NOMO-1 treated with DMSO at 0.1 percent for 48 hours (cell line): ENCODE results near the gene ENPP6.

Experiments
- DNase-seq: peaks from one replicate; lab custom pipeline; 2025; ENCODE audit not compliant: unreplicated experiment; lab: John Stamatoyannopoulos, UW

The ENPP6 gene

GRCh38 chr4:184192933-184193332, 24.7 kb downstream of the ENPP6 start:
- no peak for DNase-seq

GRCh38 chr4:184191267-184191666, 26.4 kb downstream of the ENPP6 start:
- DNase-seq, result no peak

- no peak for DNase-seq
These were observed 27.0 kb downstream of the ENPP6 start for GRCh38 chr4:184190711-184191110.

GRCh38 chr4:184189966-184190365, 27.7 kb downstream of the ENPP6 start:
- DNase-seq, result no peak

- DNase-seq, result no peak
These were observed 29.0 kb downstream of the ENPP6 start for GRCh38 chr4:184188443-184189400.

- DNase-seq, result no peak
These were observed 40.4 kb downstream of the ENPP6 start for GRCh38 chr4:184177271-184177670.

GRCh38 chr4:184174571-184175488, 42.8 kb downstream of the ENPP6 start:
- DNase-seq, result no peak

- DNase-seq, result no peak
These were observed 46.7 kb downstream of the ENPP6 start for GRCh38 chr4:184171011-184171410.

- DNase-seq, result no peak
These were observed 48.3 kb downstream of the ENPP6 start for GRCh38 chr4:184169225-184169867.

GRCh38 chr4:184168406-184169019, 49.2 kb downstream of the ENPP6 start:
- peak; percentile 66 for DNase-seq

- no peak for DNase-seq
These were observed 50.1 kb downstream of the ENPP6 start for GRCh38 chr4:184167576-184167975.

GRCh38 chr4:184166736-184167135, 50.9 kb downstream of the ENPP6 start:
- no peak for DNase-seq

- no peak for DNase-seq
These were observed 52.4 kb downstream of the ENPP6 start for GRCh38 chr4:184165291-184165690.

GRCh38 chr4:184163813-184164212, 53.9 kb downstream of the ENPP6 start:
- peak; percentile 54 for DNase-seq

GRCh38 chr4:184162596-184162995, 55.1 kb downstream of the ENPP6 start:
- DNase-seq, result no peak

- DNase-seq, result no peak
These were observed 60.4 kb downstream of the ENPP6 start for GRCh38 chr4:184157322-184157721.

GRCh38 chr4:184156163-184156920, 61.3 kb downstream of the ENPP6 start:
- no peak for DNase-seq

GRCh38 chr4:184154199-184154598, 63.5 kb downstream of the ENPP6 start:
- DNase-seq, result no peak

GRCh38 chr4:184153781-184154180, 63.9 kb downstream of the ENPP6 start:
- no peak for DNase-seq

GRCh38 chr4:184151988-184152485, 65.6 kb downstream of the ENPP6 start:
- DNase-seq, result no peak
